Neuronal stem cell (in vitro differentiated cells): ENCODE results near the gene PMS2.

ENCODE experiments used
- DNase-seq: peaks from one replicate; pipeline ENCODE4 v3.0.0-alpha.2; 2013; ENCODE audit warnings: low spot score
- H2AFZ ChIP-seq: one replicate; pipeline ENCODE4 v1.6.1; 2013; ENCODE audit warnings: mild to moderate bottlenecking, low read length, inconsistent platforms
- H2AK5ac ChIP-seq: 2 replicates; pipeline ENCODE4 v1.6.1; 2013; ENCODE audit warnings: low read depth, mild to moderate bottlenecking, inconsistent platforms, low read length, moderate library complexity, mixed read lengths
- H2BK120ac ChIP-seq: 2 replicates; pipeline ENCODE4 v1.6.1; 2013; ENCODE audit warnings: low read depth, mild to moderate bottlenecking, inconsistent platforms, low read length, moderate library complexity, mixed read lengths
- H2BK12ac ChIP-seq: one replicate; pipeline ENCODE4 v1.6.1; 2013; ENCODE audit warnings: low read length, inconsistent platforms
- H2BK15ac ChIP-seq: 2 replicates; pipeline ENCODE4 v1.6.1; 2013; ENCODE audit warnings: mild to moderate bottlenecking, low read length, inconsistent platforms, mixed read lengths
- H2BK5ac ChIP-seq: one replicate; pipeline ENCODE4 v1.6.1; 2013; ENCODE audit warnings: inconsistent platforms, mild to moderate bottlenecking, low read length, moderate library complexity
- H3K14ac ChIP-seq: one replicate; pipeline ENCODE4 v1.6.1; 2013; ENCODE audit warnings: low read length, inconsistent platforms
- H3K18ac ChIP-seq: 2 replicates; pipeline ENCODE4 v1.6.1; 2013; ENCODE audit warnings: low read length, inconsistent platforms
- H3K23ac ChIP-seq: 2 replicates; pipeline ENCODE4 v1.6.1; 2013; ENCODE audit warnings: low read depth, mild to moderate bottlenecking, mixed read lengths, low read length, inconsistent platforms; ENCODE audit not compliant: poor library complexity
- H3K27ac ChIP-seq: replicated peaks from 3 replicates; pipeline ENCODE4 v1.5.1; 2013; ENCODE audit warnings: low read length, inconsistent platforms
- H3K27me3 ChIP-seq, 3 experiments: 2 replicates each; pipeline ENCODE4 v1.6.1; 2013; ENCODE audit warnings: low read length in 3 of 3, mild to moderate bottlenecking in 2 of 3, inconsistent platforms in 1 of 3, low read depth in 1 of 3, mixed read lengths in 1 of 3, moderate library complexity in 1 of 3; ENCODE audit not compliant: control insufficient read depth in 3 of 3, insufficient read depth in 3 of 3
- H3K36me3 ChIP-seq, 2 donors: replicated peaks in 1 of 2; 2 replicates each; pipeline ENCODE4 v1.6.1; 2013; ENCODE audit warnings: low read length in 2 of 2; ENCODE audit not compliant: control insufficient read depth in 2 of 2, insufficient read depth in 2 of 2
- H3K4ac ChIP-seq: 2 replicates; pipeline ENCODE4 v1.6.1; 2013; ENCODE audit warnings: inconsistent platforms, mild to moderate bottlenecking, low read length, moderate library complexity
- H3K4me1 ChIP-seq, 2 donors: 1 replicate in 1 of 2; 2 replicates in 1 of 2; pipeline ENCODE4 v1.6.1; 2013; ENCODE audit warnings: low read length in 2 of 2, low read depth in 1 of 2; ENCODE audit not compliant: control insufficient read depth in 2 of 2, insufficient read depth in 1 of 2
- H3K4me2 ChIP-seq: one replicate; pipeline ENCODE4 v1.6.1; 2013; ENCODE audit warnings: mild to moderate bottlenecking, low read length, inconsistent platforms; ENCODE audit not compliant: insufficient read depth, poor library complexity, severe bottlenecking
- H3K4me3 ChIP-seq, 2 donors: 2 replicates each; pipeline ENCODE4 v1.5.1; 2013; ENCODE audit warnings: low read length in 2 of 2, mild to moderate bottlenecking in 2 of 2, inconsistent platforms in 1 of 2, moderate library complexity in 1 of 2
- H3K79me1 ChIP-seq: one replicate; pipeline ENCODE4 v1.6.1; 2013; ENCODE audit warnings: low read depth, mild to moderate bottlenecking, inconsistent platforms, low read length, moderate library complexity
- H3K9ac ChIP-seq: one replicate; pipeline ENCODE4 v1.6.1; 2013; ENCODE audit warnings: mild to moderate bottlenecking, low read depth, low read length, inconsistent platforms; ENCODE audit not compliant: poor library complexity
- H3K9me3 ChIP-seq, 2 donors: replicated peaks in 1 of 2; 2 replicates each; pipeline versions ENCODE3 to v1.6.1; 2013; ENCODE audit warnings: low read length in 2 of 2, mild to moderate bottlenecking in 2 of 2, inconsistent platforms in 1 of 2, low read depth in 1 of 2, mixed read lengths in 1 of 2, moderate library complexity in 1 of 2; ENCODE audit not compliant: control insufficient read depth in 2 of 2, insufficient read depth in 1 of 2
- H4K8ac ChIP-seq: one replicate; pipeline ENCODE4 v1.6.1; 2013; ENCODE audit warnings: low read depth, mild to moderate bottlenecking, inconsistent platforms, low read length, moderate library complexity
- H4K91ac ChIP-seq: one replicate; pipeline ENCODE4 v1.6.1; 2013; ENCODE audit warnings: low read length, low read depth, mild to moderate bottlenecking, inconsistent platforms; ENCODE audit not compliant: poor library complexity
- WGBS, 2 donors: extraction: QIAGEN DNeasy Blood & Tissue Kit; methylation state at CpG; one replicate each; pipeline ENCODE4 v1.1.7; 2013; ENCODE audit warnings: missing lambda C conversion rate in 2 of 2, mixed read lengths in 1 of 2; ENCODE audit not compliant: insufficient read length in 2 of 2, insufficient replicate concordance in 1 of 2; ENCODE audit errors: extremely low coverage in 2 of 2; 5-methylcytosine and 5-hydroxymethylcytosine counted together

PMS2 gene

DNA sequence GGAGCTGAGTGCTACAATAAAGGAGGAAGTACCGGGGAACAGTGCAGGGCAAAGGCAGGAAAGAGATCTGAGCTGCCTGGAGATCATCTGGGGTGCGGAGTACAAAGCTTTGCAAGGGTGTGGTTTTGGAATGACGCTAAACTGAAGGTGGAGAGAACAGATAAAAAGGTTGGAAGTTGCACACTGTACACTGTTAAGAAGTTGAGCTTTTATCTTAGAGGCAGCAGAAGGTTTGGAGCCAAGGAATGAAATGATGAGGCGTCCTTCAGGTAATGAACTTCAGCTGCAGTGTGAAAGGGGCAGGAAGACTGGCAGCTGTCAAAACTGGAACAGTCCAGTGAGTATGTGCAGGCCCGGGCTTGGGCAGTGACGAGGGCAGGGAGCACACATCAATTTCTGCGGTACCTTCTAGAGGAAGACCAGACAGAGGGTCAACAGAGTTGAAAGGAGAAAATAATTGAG, 15.2 kb upstream of the PMS2 start:
- Histone ChIP-seq H4K8ac (no peak overlapping the region), H2AFZ (no peak overlapping the region), H3K36me3 (peaks cover 57 to 100% of the 10 kb centered on the region in 2 donors), H2AK5ac (no peak overlapping the region), H3K18ac (no peak overlapping the region), H3K23ac (no peak overlapping the region), H3K4me1 (no peaks in the 10 kb centered on the region), H3K14ac (no peak overlapping the region), H3K4me2 (no peak overlapping the region), H4K91ac (no peak overlapping the region), H2BK12ac (no peak overlapping the region), H2BK5ac (no peak overlapping the region), H3K79me1 (no peaks in the 10 kb centered on the region), H3K4me3 (no peak overlapping the region), H3K9me3 (no peaks in the 10 kb centered on the region), H3K4ac (no peak overlapping the region), H2BK120ac (no peak overlapping the region), H2BK15ac (no peak overlapping the region), H3K9ac (no peak overlapping the region), H3K27me3 (no peaks in the 10 kb centered on the region), H3K27ac (no peak overlapping the region)
- WGBS, 2 donors = no CpG with 5 or more reads among the region's 7 CpGs
- no peak for DNase-seq

DNA sequence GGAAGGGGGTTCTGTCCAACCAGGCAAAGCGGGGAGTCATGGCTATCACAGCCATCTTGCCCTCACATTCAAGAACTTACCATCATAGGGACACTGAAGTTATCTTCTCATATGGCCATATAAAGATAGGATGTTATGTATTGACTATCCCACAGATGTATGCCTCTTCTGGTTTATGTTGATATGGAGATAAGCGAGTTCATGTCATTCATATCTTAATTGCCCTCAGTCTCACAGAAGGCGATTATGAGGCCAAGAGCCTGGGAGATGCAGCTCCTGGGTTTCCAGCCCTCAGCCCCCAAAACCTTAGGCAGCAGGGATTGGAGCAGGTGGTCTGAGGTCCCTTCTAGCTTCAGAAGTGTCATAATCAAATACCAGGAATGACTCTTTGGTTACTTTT, 13.9 kb upstream of the PMS2 start:
- no CpG with 5 or more reads among the region's 3 CpGs for WGBS, 2 donors
- Histone ChIP-seq H3K36me3 (peaks cover 58 to 99% of the 10 kb centered on the region in 2 donors), H3K27me3 (no peaks in the 10 kb centered on the region), H4K91ac (no peak overlapping the region), H3K27ac (no peak overlapping the region), H3K9ac (no peak overlapping the region), H2BK120ac (no peak overlapping the region), H3K23ac (no peak overlapping the region), H3K9me3 (no peaks in the 10 kb centered on the region), H3K18ac (no peak overlapping the region), H3K4me3 (no peak overlapping the region), H3K4me2 (no peak overlapping the region), H3K79me1 (no peaks in the 10 kb centered on the region), H2AK5ac (no peak overlapping the region), H3K14ac (no peak overlapping the region), H2BK15ac (no peak overlapping the region), H2BK12ac (no peak overlapping the region), H3K4ac (no peak overlapping the region), H3K4me1 (no peaks in the 10 kb centered on the region), H4K8ac (no peak overlapping the region), H2AFZ (no peak overlapping the region), H2BK5ac (no peak overlapping the region)
- DNase-seq = no peak

DNA sequence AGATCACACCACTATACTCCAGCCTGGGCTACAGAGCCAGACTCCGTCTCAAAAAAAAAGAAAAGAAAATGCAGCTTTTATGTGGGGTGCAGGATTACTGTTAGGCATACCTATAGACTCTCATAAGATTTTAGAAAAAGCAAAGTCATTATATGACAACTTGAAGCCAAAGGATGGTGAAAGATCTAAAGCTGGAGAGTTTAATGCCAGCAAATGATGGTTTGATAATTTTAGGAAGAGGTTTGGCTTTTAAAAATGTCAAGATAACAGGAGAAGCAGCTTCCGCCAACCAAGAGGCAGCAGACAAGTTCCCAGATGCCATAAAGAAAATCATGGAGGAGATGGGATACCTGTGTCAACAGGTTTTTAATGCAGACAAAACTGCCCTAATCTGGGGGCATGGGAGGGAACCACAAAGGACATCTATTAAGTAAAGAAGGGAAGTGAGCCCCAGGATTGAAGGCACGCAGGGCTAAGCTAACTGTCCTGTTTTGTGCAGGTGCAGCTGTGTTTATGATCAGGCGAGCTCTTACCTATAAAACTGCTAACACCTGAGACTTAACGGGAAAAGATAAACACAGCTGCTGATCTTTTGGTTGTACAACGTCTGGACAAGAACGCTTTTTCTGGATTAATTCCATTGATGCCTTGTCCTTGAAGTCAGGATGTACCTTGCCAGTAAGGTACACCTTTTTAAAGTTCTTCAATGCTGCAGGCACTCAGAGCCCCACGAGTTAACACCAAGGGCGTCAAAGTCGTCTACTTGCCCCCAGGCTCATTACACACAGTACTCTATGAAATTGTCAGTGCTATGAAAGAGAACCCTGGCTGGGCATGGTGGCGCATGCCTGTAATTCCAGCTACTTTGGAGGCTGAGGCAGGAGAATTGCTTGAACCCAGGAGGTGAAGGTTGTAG, 11.8 kb upstream of the PMS2 start:
- no peak overlapping the region for H3K27ac ChIP-seq
- no peak overlapping the region for H4K91ac ChIP-seq
- no peak overlapping the region for H2BK5ac ChIP-seq
- no peak overlapping the region for H2AFZ ChIP-seq
- no peak overlapping the region for H2BK15ac ChIP-seq
- H3K23ac ChIP-seq = no peak overlapping the region
- no peaks in the 10 kb centered on the region for H3K4me1 ChIP-seq
- peaks cover 57 to 99% of the 10 kb centered on the region in 2 donors for H3K36me3 ChIP-seq
- H2BK120ac ChIP-seq = no peak overlapping the region
- H2BK12ac ChIP-seq = no peak overlapping the region
- no peaks in the 10 kb centered on the region for H3K27me3 ChIP-seq
- no peak overlapping the region for H3K18ac ChIP-seq
- H3K79me1 ChIP-seq = no peaks in the 10 kb centered on the region
- H3K14ac ChIP-seq = no peak overlapping the region
- WGBS, 2 donors = no CpG with 5 or more reads among the region's 11 CpGs
- no peak overlapping the region for H3K4me2 ChIP-seq
- no peak for DNase-seq
- no peak overlapping the region for H2AK5ac ChIP-seq
- H3K9ac ChIP-seq = no peak overlapping the region
- H3K4me3 ChIP-seq = no peak overlapping the region
- H3K4ac ChIP-seq = no peak overlapping the region
- no peaks in the 10 kb centered on the region for H3K9me3 ChIP-seq
- no peak overlapping the region for H4K8ac ChIP-seq

DNA sequence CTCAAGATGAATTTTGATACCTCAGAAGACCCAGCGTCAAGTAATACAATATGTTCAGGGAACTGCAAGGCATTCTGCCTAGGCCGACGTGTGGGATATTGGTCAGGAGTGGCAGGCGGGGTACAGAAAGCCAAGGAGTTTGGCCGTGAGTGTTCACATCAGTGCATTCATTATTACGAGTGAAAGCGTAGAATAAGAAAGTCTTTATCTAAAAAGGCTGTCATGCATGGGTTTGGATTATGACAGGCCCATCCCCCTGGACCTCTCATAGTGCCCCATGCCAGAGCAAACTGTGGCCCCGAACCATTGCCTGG, 7.8 kb upstream of the PMS2 start:
- H3K36me3 ChIP-seq = peaks cover 37 to 94% of the 10 kb centered on the region in 2 donors
- no peak overlapping the region for H4K8ac ChIP-seq
- no peak overlapping the region for H3K27ac ChIP-seq
- H3K9ac ChIP-seq = no peak overlapping the region
- H3K4me2 ChIP-seq = no peak overlapping the region
- H2BK120ac ChIP-seq = no peak overlapping the region
- no peak overlapping the region for H4K91ac ChIP-seq
- H3K4me3 ChIP-seq = no peak overlapping the region
- no CpG with 5 or more reads among the region's 8 CpGs for WGBS, 2 donors
- peaks cover 2% of the 10 kb centered on the region for H3K79me1 ChIP-seq
- H2AFZ ChIP-seq = no peak overlapping the region
- no peak overlapping the region for H3K14ac ChIP-seq
- DNase-seq = no peak
- no peak overlapping the region for H3K23ac ChIP-seq
- H2AK5ac ChIP-seq = no peak overlapping the region
- H2BK15ac ChIP-seq = no peak overlapping the region
- H3K27me3 ChIP-seq = no peaks in the 10 kb centered on the region
- no peak overlapping the region for H3K18ac ChIP-seq
- H3K4ac ChIP-seq = no peak overlapping the region
- H2BK5ac ChIP-seq = no peak overlapping the region
- H3K9me3 ChIP-seq = no peaks in the 10 kb centered on the region
- H3K4me1 ChIP-seq = no peaks in the 10 kb centered on the region
- no peak overlapping the region for H2BK12ac ChIP-seq
